ENCODE data around the gene SRF. TPM values are rescaled to one million over a fixed set of nuclear protein-coding genes. Genes with fewer than 3 reads are reported as not detected.
A peak's percentile ranks its signal among the peaks of the same experiment; 100 is the strongest.

The SRF gene
- total RNA-seq, 4 donors from 2014 or later = 26.7 to 32.6 (median 29.6) TPM

GRCh38 chr6:43226192-43226851 is 55.3 kb downstream of the SRF start:
- in situ Hi-C loops (cut with MboI; ENCODE audit: low pct_ligation_motif_present in 1 of 4, low pct_unique_long_range_greater_than_20kb in 1 of 4, low sequenced_read_pairs in 3 of 4) (no loop called here), intact Hi-C loops (cut with DNase I; ENCODE audit: low total_unique reads) (no loop called here)
- Histone ChIP-seq H3K27ac (no peak overlapping the region), H3K27me3 (no peaks in the 10 kb centered on the region), H3K4me1 (peaks cover 6 to 26% (median 8%) of the 10 kb centered on the region in 4 donors), H3K4me3 (no peak overlapping the region), H3K36me3 (no peaks in the 10 kb centered on the region), H3K9me3 (no peaks in the 10 kb centered on the region)
- TF ChIP-seq, protein P1, sequence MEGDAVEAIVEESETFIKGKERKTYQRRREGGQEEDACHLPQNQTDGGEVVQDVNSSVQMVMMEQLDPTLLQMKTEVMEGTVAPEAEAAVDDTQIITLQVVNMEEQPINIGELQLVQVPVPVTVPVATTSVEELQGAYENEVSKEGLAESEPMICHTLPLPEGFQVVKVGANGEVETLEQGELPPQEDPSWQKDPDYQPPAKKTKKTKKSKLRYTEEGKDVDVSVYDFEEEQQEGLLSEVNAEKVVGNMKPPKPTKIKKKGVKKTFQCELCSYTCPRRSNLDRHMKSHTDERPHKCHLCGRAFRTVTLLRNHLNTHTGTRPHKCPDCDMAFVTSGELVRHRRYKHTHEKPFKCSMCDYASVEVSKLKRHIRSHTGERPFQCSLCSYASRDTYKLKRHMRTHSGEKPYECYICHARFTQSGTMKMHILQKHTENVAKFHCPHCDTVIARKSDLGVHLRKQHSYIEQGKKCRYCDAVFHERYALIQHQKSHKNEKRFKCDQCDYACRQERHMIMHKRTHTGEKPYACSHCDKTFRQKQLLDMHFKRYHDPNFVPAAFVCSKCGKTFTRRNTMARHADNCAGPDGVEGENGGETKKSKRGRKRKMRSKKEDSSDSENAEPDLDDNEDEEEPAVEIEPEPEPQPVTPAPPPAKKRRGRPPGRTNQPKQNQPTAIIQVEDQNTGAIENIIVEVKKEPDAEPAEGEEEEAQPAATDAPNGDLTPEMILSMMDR (IDR thresholded peaks at IDR 0.05) = no peak
- TF ChIP-seq EP300 (IDR thresholded peaks at IDR 0.05; ENCODE audit: low read depth) (no peak), POLR2A (IDR thresholded peaks at IDR 0.05) (no peak), POLR2AphosphoS5 (IDR thresholded peaks at IDR 0.05) (no peak)
- 89 to 90% methylated on average over 3 to 11 of the region's 11 CpGs for WGBS, 2 donors (ENCODE audit: low coverage in 1 of 2)
- DNase-seq = no peak

DNA sequence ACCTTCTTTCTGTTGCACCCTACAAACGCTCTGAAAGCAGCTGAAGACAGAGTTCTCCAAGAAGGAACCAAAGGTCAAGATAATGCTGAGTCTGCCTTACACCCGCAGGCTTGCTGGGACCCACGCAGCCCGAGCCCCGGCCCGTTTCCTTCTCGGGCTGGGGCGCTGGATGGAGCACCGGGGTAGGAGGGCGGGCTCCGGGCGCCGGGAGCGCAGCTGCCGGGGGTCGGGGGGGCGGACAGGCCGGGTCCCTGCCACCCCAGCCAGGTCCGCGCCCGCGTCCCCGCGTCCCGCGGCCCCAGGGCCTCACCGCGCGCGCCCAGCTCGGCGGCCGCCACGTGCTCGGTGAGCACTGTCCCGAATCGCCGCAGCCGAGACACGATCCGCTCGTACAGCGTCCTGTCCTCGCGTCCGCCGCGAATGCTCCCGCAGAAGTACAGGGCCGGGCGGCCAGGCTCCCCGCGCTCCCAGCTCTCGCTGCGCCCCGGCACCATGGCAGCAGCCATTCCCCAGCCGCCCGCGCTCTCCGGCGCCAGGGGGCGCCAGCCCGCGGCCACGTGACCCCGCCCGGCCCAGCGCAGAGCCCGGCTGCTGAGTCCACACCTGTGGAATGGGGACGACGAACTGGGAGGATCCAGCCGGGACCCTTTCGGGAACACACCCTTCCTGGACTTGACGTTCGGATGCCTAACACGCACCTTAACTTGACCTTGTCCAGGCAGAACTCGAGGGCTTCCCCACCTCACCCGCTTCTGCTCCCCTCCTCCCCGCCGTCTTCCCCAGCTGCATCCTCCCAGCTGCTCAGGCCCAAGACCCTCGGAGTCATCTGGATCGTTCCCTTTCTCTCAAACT is 58.1 kb downstream of the SRF start, which contains the start of gene DNPH1:
Gene DNPH1 (minus strand): TSS at position 531 of the 852 bp plus-strand sequence. CDS start 25 bp downstream, at position 506.
- in situ Hi-C loops (cut with MboI; ENCODE audit: low pct_ligation_motif_present in 1 of 4, low pct_unique_long_range_greater_than_20kb in 1 of 4, low sequenced_read_pairs in 3 of 4) = no loop called here

DNA sequence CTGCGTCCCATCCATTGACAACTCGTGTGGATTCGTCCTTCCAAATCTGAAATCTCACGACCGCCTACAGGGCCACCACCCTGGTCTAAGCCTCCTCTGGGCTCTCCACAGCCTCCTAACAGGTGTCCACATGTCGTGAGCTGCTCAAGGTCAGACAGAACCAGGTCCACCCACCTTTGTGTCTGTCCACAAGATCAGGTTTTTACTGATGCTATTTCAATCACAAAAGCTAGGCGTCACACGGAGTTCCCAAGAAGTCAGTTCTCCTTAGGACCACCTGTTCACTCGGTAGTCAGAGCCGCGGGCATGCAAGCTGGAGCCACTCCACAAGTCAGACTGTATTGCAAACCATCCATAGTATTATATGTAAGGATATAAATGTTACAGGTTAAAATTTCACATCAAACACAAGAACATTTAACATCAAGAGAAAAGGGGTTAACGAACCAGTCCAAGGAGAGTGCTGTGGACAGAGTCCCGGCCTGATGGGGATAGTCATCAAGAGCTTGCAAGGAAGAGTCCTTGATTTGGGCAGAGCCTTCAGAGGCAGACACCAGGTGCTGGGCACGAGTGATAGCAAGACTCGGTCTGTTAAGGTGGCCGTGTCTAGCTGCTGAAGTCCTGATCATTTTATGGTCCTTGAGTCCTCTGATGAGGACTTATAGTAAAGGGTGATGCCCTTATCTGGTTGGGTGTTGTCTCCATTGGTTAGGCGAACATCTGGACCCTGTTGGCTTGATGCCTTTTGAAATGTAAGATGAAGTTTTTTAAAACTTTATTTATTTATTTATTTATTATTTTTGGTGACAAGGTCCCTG is 58.9 kb downstream of the SRF start:
- no peaks in the 10 kb centered on the region for H3K27me3 ChIP-seq
- H3K9me3 ChIP-seq = no peaks in the 10 kb centered on the region
- peaks cover 6 to 15% (median 8%) of the 10 kb centered on the region in 4 donors for H3K4me1 ChIP-seq
- peak overlapping the region in 2 of 4 donors; percentile 66 to 69 for H3K4me3 ChIP-seq
- no peak for DNase-seq
- intact Hi-C loops (cut with DNase I; ENCODE audit: low total_unique reads) (no loop called here), in situ Hi-C loops (cut with MboI; ENCODE audit: low pct_ligation_motif_present in 1 of 4, low pct_unique_long_range_greater_than_20kb in 1 of 4, low sequenced_read_pairs in 3 of 4) (no loop called here)
- no peak for TF ChIP-seq EP300 (IDR thresholded peaks at IDR 0.05; ENCODE audit: low read depth)
- TF ChIP-seq POLR2A (IDR thresholded peaks at IDR 0.05) = no peak
- TF ChIP-seq POLR2AphosphoS5 (IDR thresholded peaks at IDR 0.05) = no peak
- TF ChIP-seq, protein P1 (IDR thresholded peaks at IDR 0.05) = no peak
- 75 to 83% methylated on average over 7 to 17 of the region's 17 CpGs for WGBS, 2 donors (ENCODE audit: low coverage in 1 of 2)
- peak overlapping the region in 1 of 4 donors; percentile 78 for H3K27ac ChIP-seq
- no peaks in the 10 kb centered on the region for H3K36me3 ChIP-seq

More for the DNA sequence above, 58.1 kb downstream of the SRF start, which contains the start of gene DNPH1:
- H3K27ac ChIP-seq = peak within 1 kb of the TSS; percentile 67 to 79 (median 76)
- DNase-seq = peak; percentile 82
- H3K4me1 ChIP-seq = peaks cover 6 to 23% (median 8%) of the 10 kb centered on the region in 4 donors
- 7 to 20% methylated on average over 1 to 34 of the region's 82 CpGs for WGBS, 2 donors (ENCODE audit: low coverage in 1 of 2)
- TF ChIP-seq POLR2A (IDR thresholded peaks at IDR 0.05) (peak; percentile 21), EP300 (IDR thresholded peaks at IDR 0.05; ENCODE audit: low read depth) (no peak), POLR2AphosphoS5 (IDR thresholded peaks at IDR 0.05) (peak in 1 of 3 donors; percentile 34)
- TF ChIP-seq, protein P1 (IDR thresholded peaks at IDR 0.05) = peak; percentile 56 to 96 (median 90)
- no peaks in the 10 kb centered on the region for H3K36me3 ChIP-seq
- intact Hi-C loops (cut with DNase I; ENCODE audit: low total_unique reads) = no loop called here
- no peaks in the 10 kb centered on the region for H3K27me3 ChIP-seq
- peak within 1 kb of the TSS; percentile 56 to 83 (median 68) for H3K4me3 ChIP-seq
- no peaks in the 10 kb centered on the region for H3K9me3 ChIP-seq
